ENCODE results near the gene PSME3. TPM values are rescaled to one million over a fixed set of nuclear protein-coding genes. Genes with fewer than 3 reads are reported as not detected.
A peak's percentile ranks its signal among the peaks of the same experiment; 100 is the strongest.

The PSME3 gene
- total RNA-seq, 2 donors from 2014 or later, result 68.5 to 71.1 TPM

GRCh38 chr17:42787266-42787665 lies 45.9 kb upstream of the PSME3 start:
- WGBS, result 84% methylated on average over 11 of the region's 11 CpGs
- Histone ChIP-seq H3K4me1 (replicated peaks) (no peaks in the 10 kb centered on the region), H3K36me3 (no peaks in the 10 kb centered on the region), H3K9me3 (no peaks in the 10 kb centered on the region), H3K4me3 (no peak overlapping the region), H3K27me3 (replicated peaks; ENCODE audit: insufficient read depth) (no peaks in the 10 kb centered on the region), H3K27ac (no peak overlapping the region)
- no peak for TF ChIP-seq POLR2A (IDR thresholded peaks at IDR 0.05)
- TF ChIP-seq, protein P1, sequence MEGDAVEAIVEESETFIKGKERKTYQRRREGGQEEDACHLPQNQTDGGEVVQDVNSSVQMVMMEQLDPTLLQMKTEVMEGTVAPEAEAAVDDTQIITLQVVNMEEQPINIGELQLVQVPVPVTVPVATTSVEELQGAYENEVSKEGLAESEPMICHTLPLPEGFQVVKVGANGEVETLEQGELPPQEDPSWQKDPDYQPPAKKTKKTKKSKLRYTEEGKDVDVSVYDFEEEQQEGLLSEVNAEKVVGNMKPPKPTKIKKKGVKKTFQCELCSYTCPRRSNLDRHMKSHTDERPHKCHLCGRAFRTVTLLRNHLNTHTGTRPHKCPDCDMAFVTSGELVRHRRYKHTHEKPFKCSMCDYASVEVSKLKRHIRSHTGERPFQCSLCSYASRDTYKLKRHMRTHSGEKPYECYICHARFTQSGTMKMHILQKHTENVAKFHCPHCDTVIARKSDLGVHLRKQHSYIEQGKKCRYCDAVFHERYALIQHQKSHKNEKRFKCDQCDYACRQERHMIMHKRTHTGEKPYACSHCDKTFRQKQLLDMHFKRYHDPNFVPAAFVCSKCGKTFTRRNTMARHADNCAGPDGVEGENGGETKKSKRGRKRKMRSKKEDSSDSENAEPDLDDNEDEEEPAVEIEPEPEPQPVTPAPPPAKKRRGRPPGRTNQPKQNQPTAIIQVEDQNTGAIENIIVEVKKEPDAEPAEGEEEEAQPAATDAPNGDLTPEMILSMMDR (IDR thresholded peaks at IDR 0.05), result no peak
- no peak for TF ChIP-seq POLR2AphosphoS5 (IDR thresholded peaks at IDR 0.05)
- intact Hi-C loops (cut with DNase I), result no loop called here
- no peak for DNase-seq (ENCODE audit: low spot score)

GRCh38 chr17:42791948-42792347 lies 41.2 kb upstream of the PSME3 start:
- intact Hi-C loops (cut with DNase I), result no loop called here
- Histone ChIP-seq H3K4me1 (replicated peaks) (no peaks in the 10 kb centered on the region), H3K36me3 (no peaks in the 10 kb centered on the region), H3K9me3 (no peaks in the 10 kb centered on the region), H3K27me3 (replicated peaks; ENCODE audit: insufficient read depth) (no peaks in the 10 kb centered on the region), H3K27ac (no peak overlapping the region), H3K4me3 (no peak overlapping the region)
- no peak for DNase-seq (ENCODE audit: low spot score)
- 62% methylated on average over 2 of the region's 2 CpGs for WGBS
- TF ChIP-seq, protein P1 (IDR thresholded peaks at IDR 0.05), result no peak
- TF ChIP-seq POLR2AphosphoS5 (IDR thresholded peaks at IDR 0.05) (no peak), POLR2A (IDR thresholded peaks at IDR 0.05) (no peak)

DNA sequence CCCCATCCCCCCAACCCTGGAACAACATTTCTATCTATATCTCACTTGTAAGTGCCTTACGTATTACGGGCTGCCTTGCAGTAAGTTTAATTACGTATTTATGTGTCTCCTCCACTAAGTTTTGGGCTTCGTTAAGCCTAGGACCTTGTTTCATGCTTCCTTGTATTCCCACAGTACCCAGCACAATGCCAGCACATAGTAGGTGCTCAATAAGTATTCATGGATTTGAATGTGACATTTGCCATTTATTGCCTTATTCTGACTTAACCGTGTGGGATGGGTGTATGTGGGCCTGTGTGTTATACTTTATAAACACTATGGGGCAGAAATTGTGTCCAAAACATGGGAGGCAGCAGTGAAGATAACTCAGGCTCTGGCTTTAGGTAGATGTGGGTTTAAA lies 40.7 kb upstream of the PSME3 start:
- Histone ChIP-seq H3K9me3 (no peaks in the 10 kb centered on the region), H3K4me3 (no peak overlapping the region), H3K27ac (no peak overlapping the region), H3K4me1 (replicated peaks) (no peaks in the 10 kb centered on the region), H3K27me3 (replicated peaks; ENCODE audit: insufficient read depth) (no peaks in the 10 kb centered on the region), H3K36me3 (no peaks in the 10 kb centered on the region)
- intact Hi-C loops (cut with DNase I), result no loop called here
- DNase-seq (ENCODE audit: low spot score), result no peak
- 66% methylated on average over 5 of the region's 5 CpGs for WGBS
- TF ChIP-seq, protein P1 (IDR thresholded peaks at IDR 0.05), result no peak
- TF ChIP-seq POLR2A (IDR thresholded peaks at IDR 0.05) (no peak), POLR2AphosphoS5 (IDR thresholded peaks at IDR 0.05) (no peak)

- intact Hi-C loops (cut with DNase I), result no loop called here
- no peaks in the 10 kb centered on the region for H3K27me3 ChIP-seq (replicated peaks; ENCODE audit: insufficient read depth)
- no peak overlapping the region for H3K4me3 ChIP-seq
- no peaks in the 10 kb centered on the region for H3K36me3 ChIP-seq
- H3K9me3 ChIP-seq, result no peaks in the 10 kb centered on the region
- TF ChIP-seq POLR2AphosphoS5 (IDR thresholded peaks at IDR 0.05), result no peak
- TF ChIP-seq, protein P1 (IDR thresholded peaks at IDR 0.05), result no peak
- TF ChIP-seq POLR2A (IDR thresholded peaks at IDR 0.05), result no peak
- WGBS, result 65% methylated on average over 4 of the region's 4 CpGs
- H3K27ac ChIP-seq, result peak overlapping the region in 1 of 2 donors; percentile 19
- DNase-seq (ENCODE audit: low spot score), result no peak
- no peaks in the 10 kb centered on the region for H3K4me1 ChIP-seq (replicated peaks)
These were observed 38.1 kb upstream of the PSME3 start for GRCh38 chr17:42795061-42795460.

DNA sequence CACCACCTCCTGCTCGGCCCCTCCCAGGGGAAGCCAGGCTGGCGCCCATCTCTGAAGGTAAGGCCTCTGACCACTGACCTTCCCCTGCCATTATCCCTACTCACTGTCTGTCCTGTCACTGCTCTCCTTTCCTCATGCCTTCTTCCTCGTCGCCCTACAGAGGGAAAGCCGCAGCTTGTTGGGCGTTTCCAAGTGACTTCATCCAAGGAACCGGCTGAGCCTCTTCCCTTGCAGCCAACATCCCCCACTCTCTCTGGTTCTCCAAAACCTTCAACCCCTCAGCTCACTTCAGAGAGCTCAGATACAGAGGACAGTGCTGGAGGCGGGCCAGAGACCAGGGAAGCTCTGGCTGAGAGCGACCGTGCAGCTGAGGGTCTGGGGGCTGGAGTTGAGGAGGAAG lies 37.7 kb upstream of the PSME3 start:
- peak overlapping the region in 1 of 2 donors; percentile 19 for H3K27ac ChIP-seq
- intact Hi-C loops (cut with DNase I), result no loop called here
- no peaks in the 10 kb centered on the region for H3K36me3 ChIP-seq
- TF ChIP-seq POLR2A (IDR thresholded peaks at IDR 0.05) (no peak), POLR2AphosphoS5 (IDR thresholded peaks at IDR 0.05) (no peak)
- TF ChIP-seq, protein P1 (IDR thresholded peaks at IDR 0.05), result no peak
- H3K4me3 ChIP-seq, result no peak overlapping the region
- 78% methylated on average over 10 of the region's 10 CpGs for WGBS
- H3K9me3 ChIP-seq, result no peaks in the 10 kb centered on the region
- no peaks in the 10 kb centered on the region for H3K27me3 ChIP-seq (replicated peaks; ENCODE audit: insufficient read depth)
- DNase-seq (ENCODE audit: low spot score), result no peak
- no peaks in the 10 kb centered on the region for H3K4me1 ChIP-seq (replicated peaks)
